Measurements from ENCODE around the gene CNOT10.

CNOT10 gene

DNA sequence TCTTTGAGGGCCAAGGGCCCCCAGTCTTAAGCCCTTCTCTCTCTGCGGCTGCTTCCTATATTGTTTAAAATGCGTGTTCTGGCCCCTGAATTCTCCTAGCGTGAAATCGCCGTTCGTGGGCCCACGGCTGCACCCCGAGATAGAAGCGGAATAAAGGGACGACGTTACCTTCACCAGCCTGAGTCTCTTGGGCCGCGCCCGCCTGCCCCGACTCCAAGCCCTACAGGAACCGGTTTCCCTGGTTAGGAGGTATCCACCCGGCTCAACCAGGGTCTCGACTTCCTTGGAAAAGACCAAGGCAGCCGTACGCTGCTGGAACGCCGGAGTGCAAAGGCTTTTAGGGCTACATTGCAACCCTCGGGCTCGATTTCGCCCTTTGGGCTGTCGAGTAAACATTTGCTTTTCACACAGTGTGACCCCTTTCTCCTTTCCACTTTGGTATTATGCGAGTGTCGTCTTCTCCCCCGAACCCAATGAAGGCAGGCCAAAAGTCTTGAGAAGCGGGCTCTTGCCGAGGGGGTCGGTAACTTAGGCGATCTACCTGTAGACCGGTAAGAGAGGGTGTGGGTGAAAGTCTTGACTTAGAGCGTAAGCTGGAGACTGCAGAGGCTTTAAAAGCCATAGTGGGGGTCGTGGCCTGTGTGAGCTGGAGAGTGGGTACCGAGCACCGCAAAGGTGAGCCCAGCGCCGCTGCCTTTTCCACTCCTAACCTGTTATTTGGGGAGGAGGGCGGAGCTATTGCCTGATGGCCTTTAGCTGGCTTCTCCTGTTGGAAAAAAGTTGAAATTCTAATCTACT, 134.8 kb downstream of the CNOT10 start:
- no peak for DNase-seq

DNA sequence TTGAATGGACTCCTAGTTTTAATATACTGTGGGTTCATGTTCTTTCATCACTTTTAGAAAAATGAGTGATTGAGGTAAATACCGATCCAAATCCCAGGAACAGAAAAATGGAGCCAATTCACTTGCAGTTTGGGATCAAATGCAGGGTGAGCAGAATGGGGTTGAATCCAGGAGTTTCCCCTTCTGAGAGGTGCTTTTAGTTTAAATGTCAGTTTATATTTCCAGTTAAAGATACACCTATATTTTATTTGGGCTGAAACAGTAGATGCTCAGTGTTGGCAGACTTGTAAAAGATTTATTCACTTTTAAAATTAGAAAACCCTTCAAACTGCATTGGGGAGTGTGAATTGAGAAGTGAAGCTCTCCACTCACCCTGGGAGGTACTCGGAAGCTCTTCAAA, 135.4 kb downstream of the CNOT10 start:
- DNase-seq = no peak

GRCh38 chr3:32820971-32821685, 136.1 kb downstream of the CNOT10 start:
- DNase-seq = no peak

GRCh38 chr3:32821686-32822296, 136.8 kb downstream of the CNOT10 start:
- no peak for DNase-seq

DNA sequence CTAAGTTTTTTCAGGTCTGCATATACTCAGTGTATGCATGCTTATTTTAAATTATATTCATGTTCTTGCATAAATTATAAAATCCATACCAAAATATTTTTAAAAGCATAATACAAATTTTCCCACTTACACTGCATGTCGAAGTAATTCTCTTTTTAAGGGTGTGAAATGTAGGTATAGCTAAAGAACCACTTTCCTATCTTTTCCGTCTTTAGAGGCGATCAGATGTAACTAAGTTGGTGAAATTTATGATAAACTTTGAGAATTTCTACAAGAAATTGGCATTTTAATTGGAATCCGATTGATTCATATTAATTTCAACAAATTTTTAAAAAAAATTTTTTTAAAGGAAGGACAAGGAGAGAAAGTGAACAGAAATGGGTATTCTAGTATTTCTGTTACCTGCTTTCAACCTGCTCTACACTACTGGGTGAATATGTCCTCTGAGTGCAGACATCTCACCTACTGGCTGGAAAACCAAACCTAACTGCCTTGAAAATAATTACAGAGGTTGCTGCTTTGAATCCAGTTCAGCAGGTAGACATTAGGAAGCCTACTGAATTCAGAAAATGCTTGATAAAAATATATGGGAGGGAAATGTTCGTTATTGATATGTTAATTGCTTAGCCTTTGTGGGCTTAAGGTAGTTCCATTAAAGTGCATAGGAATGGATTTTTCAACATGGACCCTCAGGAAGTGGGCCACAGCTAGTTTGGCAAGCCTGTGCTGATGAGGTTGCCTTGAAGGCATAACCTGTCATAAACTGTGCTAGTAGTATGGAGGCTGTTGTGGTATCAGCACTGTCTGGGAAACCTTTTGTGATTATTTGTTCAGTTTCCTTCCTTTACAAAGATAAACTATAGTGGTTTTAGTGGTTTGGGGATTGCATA, 137.9 kb downstream of the CNOT10 start:
- DNase-seq = no peak

All from activated CD4-positive, alpha-beta T cell treated with anti-CD3 and anti-CD28 coated beads for 48 hours (primary cell).